H1 (cell line): ENCODE results near the gene LCE5A. TPM values are rescaled to one million over a fixed set of nuclear protein-coding genes. Genes with fewer than 3 reads are reported as not detected.

Experiments
- CBX5 ChIP-seq: fragments of 300-800, 300-1000 bp; sonication (generic); IDR thresholded peaks from 2 replicates; pipeline ENCODE4 v1.7.1; 2016; ENCODE audit warnings: antibody characterized with exemption, low read length, low read depth
- KDM5A ChIP-seq: fragments of 200-600 bp; IDR thresholded peaks from 2 replicates; pipeline ENCODE4 v1.7.1; 2012; ENCODE audit warnings: mild to moderate bottlenecking, low read length, inconsistent platforms, mixed read lengths
- MAX ChIP-seq: IDR thresholded peaks from 2 replicates; pipeline ENCODE4 v1.6.1; 2012; ENCODE audit warnings: inconsistent platforms
- TAF7 ChIP-seq: optimal IDR thresholded peaks from 2 replicates; pipeline ENCODE3; 2011; ENCODE audit warnings: low read depth, mild to moderate bottlenecking, inconsistent platforms, low read length, moderate library complexity, borderline replicate concordance
- polyA plus RNA-seq, 7 experiments: library from polyadenylated mRNA; depleted of rRNA in 3 of 7; stranded (reverse) in 5 of 7; unstranded in 2 of 7; fragments of >200 nt in 5 of 7; fragments of 200-250 nt in 2 of 7; gene quantifications; 1 replicate in 5 of 7; 2 replicates in 1 of 7; 4 replicates in 1 of 7; pipeline versions ENCODE4 v1.2.1 to v1.2.3, GENCODE V29; 2011 to 2013; ENCODE audit warnings: missing spikeins in 2 of 7, mixed read lengths in 2 of 7
- total RNA-seq: library from RNA; stranded (reverse); fragmentation: NEBNext Ultra II Directional; extraction: Animal tissue kit (Norgen Biotek cat#: 25700); gene quantifications from 2 replicates; pipeline ENCODE4 v1.2.1, GENCODE V29; 2021

The LCE5A gene
- total and polyA plus RNA-seq, 2 of the 8 experiments (the other 6 are each of a cell fraction or from before 2014, with no cell fraction given): not detected

GRCh38 chr1:152537496-152537895, 26.9 kb downstream of the LCE5A start (continued):
- TF ChIP-seq KDM5A (no peak), MAX (no peak), CBX5 (no peak), TAF7 (no peak)
